Brain pericyte (primary cell): ENCODE results near the gene XAF1.
"Not testable (repeated sequence)": the region's sequence is repeated elsewhere in the genome, so short reads cannot be mapped to it uniquely, and the experiment has no call there.

ENCODE experiments used
- DNase-seq: peaks from one replicate; pipeline ENCODE4 v3.0.0-alpha.2; 2012; ENCODE audit warnings: low read depth, low spot score

XAF1 gene

DNA sequence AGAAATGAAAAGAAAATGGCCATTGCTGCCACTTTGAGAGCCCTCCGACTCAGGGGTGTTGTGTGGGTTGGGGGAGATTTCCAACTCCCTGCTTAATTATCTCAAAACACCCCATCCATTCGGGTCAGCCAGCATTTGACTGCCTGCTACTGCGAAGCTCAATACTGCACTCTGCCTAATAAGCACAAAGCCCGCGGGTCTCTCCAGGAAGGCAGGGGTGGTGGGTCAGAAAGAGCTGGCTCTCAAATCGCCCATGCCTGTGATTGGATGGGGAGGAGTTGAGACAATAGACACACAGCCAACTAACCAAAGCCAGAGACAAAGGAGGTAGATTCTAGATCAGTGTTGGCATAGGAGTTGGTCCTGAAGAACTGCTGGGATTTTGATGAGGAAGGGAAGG, 2.3 kb upstream of the XAF1 start:
- no peak for DNase-seq

DNA sequence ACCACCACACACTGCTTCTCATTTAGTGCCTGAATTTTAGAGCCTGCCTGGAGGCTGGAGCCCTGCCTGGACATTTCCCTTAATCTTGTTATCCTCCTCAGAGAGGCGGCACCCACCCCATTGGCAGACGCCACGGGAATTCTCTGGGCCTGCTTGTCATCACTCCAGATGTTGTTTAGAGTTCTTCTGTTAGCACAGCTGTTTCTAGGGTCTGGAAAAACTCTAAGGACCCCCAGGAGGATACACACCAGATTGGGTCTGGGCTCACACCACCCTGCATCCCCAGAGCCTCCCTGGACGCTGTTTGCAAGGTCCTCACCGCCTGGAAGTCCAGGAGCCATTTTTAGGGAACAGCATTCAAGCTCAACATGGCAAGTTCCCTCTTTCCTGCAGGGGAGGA, 565 bp upstream of the XAF1 start:
- no peak for DNase-seq

DNA sequence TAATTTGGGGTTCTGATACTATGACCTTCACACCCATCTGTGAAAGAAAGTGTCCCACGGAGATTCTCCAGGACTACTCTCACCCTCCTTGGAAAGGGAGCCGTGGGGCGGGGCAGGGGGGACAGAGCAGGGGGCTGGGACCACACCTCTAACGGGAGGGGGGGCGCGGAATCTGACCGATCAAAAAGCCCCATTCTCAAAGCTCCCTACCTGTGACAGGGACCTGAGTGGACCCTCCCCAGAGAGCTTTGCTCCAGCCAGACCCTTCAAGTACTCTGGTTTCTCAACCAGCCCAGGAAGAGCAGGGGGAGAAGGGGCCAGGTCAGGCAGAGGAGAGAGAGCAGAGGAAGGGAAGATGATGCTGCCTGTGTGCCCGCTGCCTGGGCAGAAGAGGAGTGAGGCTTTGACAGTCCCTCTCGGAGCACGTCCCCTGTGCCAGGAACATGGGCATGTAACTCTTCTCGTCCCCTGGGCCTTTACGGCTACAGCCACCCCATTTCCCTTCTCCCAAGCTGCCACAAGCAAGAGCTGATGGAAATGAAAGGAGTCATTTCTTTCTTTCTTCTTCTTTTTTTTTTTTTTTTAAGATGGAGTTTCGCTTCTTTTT, 682 bp downstream of the XAF1 start:
- DNase-seq, result no peak

- DNase-seq, result no peak
These were observed 1.9 kb downstream of the XAF1 start for GRCh38 chr17:6757747-6758146.

GRCh38 chr17:6761779-6762178, 5.9 kb downstream of the XAF1 start:
- DNase-seq, result no peak

DNA sequence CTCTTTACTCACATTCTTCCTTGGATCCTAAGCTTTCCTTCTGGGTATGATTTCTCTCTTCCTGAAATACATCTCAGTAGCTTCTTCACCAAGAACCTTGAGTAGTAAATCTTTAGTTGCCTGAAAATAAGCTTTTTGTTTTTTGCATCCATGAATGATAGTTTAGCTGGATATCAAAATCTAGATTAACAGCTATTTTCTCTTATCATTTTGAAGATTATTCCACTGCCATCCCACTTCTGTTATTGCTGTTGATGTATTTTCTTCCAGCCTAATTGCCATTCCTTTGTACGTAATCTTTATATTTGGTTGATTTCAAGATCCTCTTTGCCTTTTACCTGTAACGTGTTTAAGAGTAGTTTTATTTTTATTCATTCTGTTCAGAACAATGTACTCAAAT, 12.6 kb downstream of the XAF1 start:
- no peak for DNase-seq

GRCh38 chr17:6772016-6772415, 16.2 kb downstream of the XAF1 start:
- no peak for DNase-seq

DNA sequence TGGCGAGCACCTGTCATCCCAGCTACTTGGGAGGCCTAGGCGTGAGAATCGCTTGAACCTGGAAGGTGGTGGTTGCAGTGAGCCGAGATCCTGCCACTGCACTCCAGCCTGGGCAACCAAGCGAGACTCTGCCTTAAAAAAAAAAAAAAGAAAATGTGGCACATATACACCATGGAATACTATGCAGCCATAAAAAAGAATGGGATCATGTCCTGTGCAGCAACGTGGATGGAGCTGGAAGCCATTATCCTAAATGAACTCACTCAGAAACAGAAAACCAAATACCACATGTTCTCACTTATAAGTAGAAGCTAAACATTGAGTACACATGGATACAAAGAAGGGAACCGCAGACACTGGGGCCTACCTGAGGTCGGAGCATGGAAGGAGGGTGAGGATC, 19.1 kb downstream of the XAF1 start:
- DNase-seq, result not testable (repeated sequence)

DNA sequence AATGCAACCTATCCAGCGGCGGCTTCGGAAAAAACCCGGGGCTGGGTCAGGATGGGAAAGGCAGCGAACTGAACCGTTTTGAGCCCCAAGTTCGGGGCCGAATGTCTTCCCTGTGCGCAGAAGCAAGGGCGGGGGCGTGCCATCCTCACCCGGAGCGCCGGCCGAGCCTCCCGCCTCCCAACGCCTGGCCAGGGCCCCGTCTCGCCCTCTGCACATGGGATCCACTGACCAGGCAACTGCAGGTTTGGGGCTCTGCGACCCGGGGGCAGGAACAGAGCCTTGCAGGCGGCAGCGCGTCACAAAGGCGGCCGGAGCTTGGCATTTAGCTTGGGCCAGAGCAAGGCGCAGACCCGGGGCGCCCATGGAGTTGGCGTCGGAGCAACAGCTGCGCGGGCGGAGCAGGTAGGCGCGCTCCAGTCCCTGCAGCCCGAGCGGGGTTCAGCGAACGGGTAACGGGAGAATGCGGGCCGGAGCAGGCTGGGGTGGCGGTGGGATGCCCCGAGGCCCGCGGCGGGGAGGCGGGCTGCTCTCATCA, 20.1 kb downstream of the XAF1 start, which contains the start of gene FBXO39:
Gene FBXO39, plus strand, starts transcription at position 345 of the 535 bp plus-strand sequence. CDS start 3,654 bp downstream, outside the sequence.
- no peak for DNase-seq

DNA sequence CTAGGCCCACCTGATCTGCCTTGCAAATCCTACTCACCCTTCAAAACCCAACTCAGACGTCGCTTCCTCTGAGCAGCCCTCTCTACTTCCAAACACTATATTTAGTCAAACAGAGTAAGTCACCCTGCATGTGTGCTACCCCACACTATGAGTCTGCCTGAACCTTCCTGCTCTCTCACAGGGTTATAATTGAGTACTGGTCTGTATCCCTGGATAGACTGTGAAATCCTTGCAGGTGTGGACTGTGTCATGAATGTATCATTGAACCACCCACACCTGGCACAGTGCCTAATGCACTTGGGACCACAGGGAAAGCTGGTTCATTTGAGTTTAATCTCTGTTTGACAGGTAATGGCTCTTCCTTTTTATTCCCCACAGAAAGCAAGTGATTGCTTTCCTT, 23.6 kb downstream of the XAF1 start:
- DNase-seq, result no peak

GRCh38 chr17:6780001-6780400, 24.2 kb downstream of the XAF1 start:
- no peak for DNase-seq

- DNase-seq, result no peak
These were observed 25.0 kb downstream of the XAF1 start for GRCh38 chr17:6780886-6781285.

- no peak for DNase-seq
These were observed 26.4 kb downstream of the XAF1 start for GRCh38 chr17:6782244-6782643.

DNA sequence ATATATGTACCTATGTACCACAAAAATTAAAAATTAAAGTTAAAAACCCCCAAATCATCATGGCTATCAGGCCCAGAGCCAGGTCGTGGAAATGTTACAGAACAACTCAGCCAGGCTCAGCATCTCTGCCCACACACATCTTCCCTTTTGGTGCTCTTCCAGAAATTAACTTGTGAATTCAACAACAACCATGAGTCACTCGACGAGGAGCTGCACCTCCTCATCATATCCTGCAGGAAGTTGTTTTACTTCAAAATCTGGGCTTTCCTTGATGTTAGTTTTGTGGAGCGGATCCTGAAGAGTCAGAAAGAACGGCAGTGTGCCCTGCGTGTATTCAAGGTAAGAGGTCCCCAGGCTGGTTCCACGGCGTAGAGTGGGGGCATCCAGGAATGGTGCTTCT, 30.8 kb downstream of the XAF1 start:
- DNase-seq, result no peak

GRCh38 chr17:6787081-6787693, 31.3 kb downstream of the XAF1 start:
- no peak for DNase-seq

- no peak for DNase-seq
These were observed 33.3 kb downstream of the XAF1 start for GRCh38 chr17:6789146-6789545.

GRCh38 chr17:6793748-6794493, 38.1 kb downstream of the XAF1 start:
- no peak for DNase-seq

- no peak for DNase-seq
These were observed 40.4 kb downstream of the XAF1 start for GRCh38 chr17:6796017-6796886.

- DNase-seq, result no peak
These were observed 41.1 kb downstream of the XAF1 start for GRCh38 chr17:6796887-6797490.

- DNase-seq, result no peak
These were observed 42.0 kb downstream of the XAF1 start for GRCh38 chr17:6797718-6798351.

GRCh38 chr17:6799738-6800137, 43.9 kb downstream of the XAF1 start:
- no peak for DNase-seq
